ENCODE results near the gene CDCA7. TPM values are rescaled to one million over a fixed set of nuclear protein-coding genes. Genes with fewer than 3 reads are reported as not detected.
A peak's percentile ranks its signal among the peaks of the same experiment; 100 is the strongest.

The CDCA7 gene
- total and polyA plus RNA-seq, 4 donors, result 0.69 to 17.7 (median 1.9) TPM

GRCh38 chr2:173355132-173355865, 627 bp downstream of the CDCA7 start:
- peak; percentile 35 for ATAC-seq (ENCODE audit: insufficient read depth, low FRiP score)
- H3K27me3 ChIP-seq (ENCODE audit: control insufficient read depth in 3 of 3, insufficient read depth in 3 of 3, low read length in 2 of 3), result no peaks in the 10 kb centered on the region
- H3K27ac ChIP-seq (ENCODE audit: low read depth in 1 of 2, low read length in 1 of 2), result no peak overlapping the region
- peaks cover 0 to 6% (median 0%) of the 10 kb centered on the region in 4 donors for H3K36me3 ChIP-seq (ENCODE audit: control insufficient read depth in 4 of 4, insufficient read depth in 4 of 4, low read length in 4 of 4)
- H3K4me1 ChIP-seq (ENCODE audit: control insufficient read depth in 5 of 5, insufficient read depth in 5 of 5, low read length in 5 of 5), result peaks cover 0 to 26% (median 10%) of the 10 kb centered on the region in 5 donors
- DNase-seq, result peak; percentile 63 to 78 (median 65)
- WGBS, 2 donors, result 0 to 1% methylated on average over 58 to 59 of the region's 59 CpGs
- TF ChIP-seq CTCF (IDR thresholded peaks at IDR 0.05; ENCODE audit: control extremely low read depth, extremely low read depth), result no peak
- H3K9me3 ChIP-seq (ENCODE audit: control insufficient read depth in 4 of 4, insufficient read depth in 3 of 4, low read length in 3 of 4), result peaks cover 0 to 2% (median 0%) of the 10 kb centered on the region in 4 donors
- peak overlapping the region; percentile 57 for H3K4me3 ChIP-seq
- H3K9ac ChIP-seq (ENCODE audit: insufficient read depth in 1 of 2, low read length in 2 of 2), result no peak overlapping the region

- 22 to 29% methylated on average over 16 of the region's 16 CpGs for WGBS, 2 donors
- H3K27me3 ChIP-seq (ENCODE audit: control insufficient read depth in 3 of 3, insufficient read depth in 3 of 3, low read length in 2 of 3), result no peaks in the 10 kb centered on the region
- no peak overlapping the region for H3K9ac ChIP-seq (ENCODE audit: insufficient read depth in 1 of 2, low read length in 2 of 2)
- DNase-seq (no peak), ATAC-seq (ENCODE audit: insufficient read depth, low FRiP score) (no peak)
- no peak for TF ChIP-seq CTCF (IDR thresholded peaks at IDR 0.05; ENCODE audit: control extremely low read depth, extremely low read depth)
- H3K4me3 ChIP-seq, result no peak overlapping the region
- peaks cover 0 to 2% (median 0%) of the 10 kb centered on the region in 4 donors for H3K9me3 ChIP-seq (ENCODE audit: control insufficient read depth in 4 of 4, insufficient read depth in 3 of 4, low read length in 3 of 4)
- H3K36me3 ChIP-seq (ENCODE audit: control insufficient read depth in 4 of 4, insufficient read depth in 4 of 4, low read length in 4 of 4), result peaks cover 0 to 6% (median 0%) of the 10 kb centered on the region in 4 donors
- peaks cover 0 to 26% (median 10%) of the 10 kb centered on the region in 5 donors for H3K4me1 ChIP-seq (ENCODE audit: control insufficient read depth in 5 of 5, insufficient read depth in 5 of 5, low read length in 5 of 5)
- no peak overlapping the region for H3K27ac ChIP-seq (ENCODE audit: low read depth in 1 of 2, low read length in 1 of 2)
Observed at GRCh38 chr2:173355866-173356508, 1.3 kb downstream of the CDCA7 start.

GRCh38 chr2:173357346-173357745, 2.7 kb downstream of the CDCA7 start:
- no peak overlapping the region for H3K27ac ChIP-seq (ENCODE audit: low read depth in 1 of 2, low read length in 1 of 2)
- H3K9ac ChIP-seq (ENCODE audit: insufficient read depth in 1 of 2, low read length in 2 of 2), result no peak overlapping the region
- H3K4me3 ChIP-seq, result no peak overlapping the region
- no peak for ATAC-seq (ENCODE audit: insufficient read depth, low FRiP score)
- H3K36me3 ChIP-seq (ENCODE audit: control insufficient read depth in 4 of 4, insufficient read depth in 4 of 4, low read length in 4 of 4), result peaks cover 0 to 6% (median 0%) of the 10 kb centered on the region in 4 donors
- TF ChIP-seq CTCF (IDR thresholded peaks at IDR 0.05; ENCODE audit: control extremely low read depth, extremely low read depth), result no peak
- H3K9me3 ChIP-seq (ENCODE audit: control insufficient read depth in 4 of 4, insufficient read depth in 3 of 4, low read length in 3 of 4), result peaks cover 0 to 2% (median 0%) of the 10 kb centered on the region in 4 donors
- H3K27me3 ChIP-seq (ENCODE audit: control insufficient read depth in 3 of 3, insufficient read depth in 3 of 3, low read length in 2 of 3), result no peaks in the 10 kb centered on the region
- peak; percentile 77 to 89 (median 83) for DNase-seq
- H3K4me1 ChIP-seq (ENCODE audit: control insufficient read depth in 5 of 5, insufficient read depth in 5 of 5, low read length in 5 of 5), result peaks cover 0 to 26% (median 10%) of the 10 kb centered on the region in 5 donors
- WGBS, 2 donors, result 55 to 68% methylated on average over 3 of the region's 3 CpGs
